Kidney epithelial cell (primary cell): ENCODE measurements around the gene PKNOX2. TPM values are rescaled to one million over a fixed set of nuclear protein-coding genes. Genes with fewer than 3 reads are reported as not detected.

Source experiments
- DNase-seq: peaks from one replicate; pipeline ENCODE4 v3.0.0-alpha.2; 2010; ENCODE audit warnings: low read depth
- H3K27me3 ChIP-seq: 2 replicates; pipeline ENCODE4 v1.6.0; 2011; ENCODE audit warnings: low read length; ENCODE audit not compliant: control insufficient read depth, insufficient read depth
- H3K36me3 ChIP-seq: 2 replicates; pipeline ENCODE4 v1.5.1; 2011; ENCODE audit warnings: low read length; ENCODE audit not compliant: control insufficient read depth, insufficient read depth
- H3K4me3 ChIP-seq: 2 replicates; pipeline ENCODE4 v1.5.1; 2011; ENCODE audit warnings: low read depth, mild to moderate bottlenecking, control low read depth, low read length
- CTCF ChIP-seq: IDR thresholded peaks from 2 replicates; pipeline ENCODE4 v1.5.1; 2011; ENCODE audit warnings: mild to moderate bottlenecking, moderate library complexity, low read length, control low read depth, inconsistent platforms; ENCODE audit not compliant: insufficient read depth, poor library complexity, severe bottlenecking
- total RNA-seq: library from RNA; depleted of rRNA; stranded (reverse); fragments of >200 nt; gene quantifications from 2 replicates; pipeline ENCODE4 v1.2.3, GENCODE V29; 2015

PKNOX2 gene
- total RNA-seq, 1 donor from 2014 or later = 0.42 TPM

DNA sequence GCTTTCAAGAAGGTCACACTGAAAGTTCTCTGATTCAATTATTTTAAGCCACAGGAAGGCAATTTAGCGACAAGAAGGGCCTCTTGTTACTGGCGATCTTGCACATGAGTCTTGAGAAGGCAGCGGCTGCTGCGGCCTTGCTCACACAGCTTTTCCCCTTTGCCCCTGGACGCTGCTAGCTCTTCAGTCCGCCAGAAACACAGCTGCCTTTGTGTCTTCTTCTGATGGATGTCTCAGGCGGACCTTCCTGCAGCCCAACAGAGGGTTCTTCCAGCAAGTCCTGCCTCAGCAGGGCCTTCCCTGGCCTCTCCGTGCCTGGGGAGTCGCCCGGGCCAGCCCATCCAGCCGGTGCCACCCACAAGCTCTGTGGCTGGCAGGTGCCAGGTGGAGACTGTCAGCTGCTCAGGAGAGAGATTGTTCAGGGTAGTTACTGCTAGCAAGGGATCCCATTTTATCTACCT, 59.4 kb downstream of the PKNOX2 start:
- no peak for TF ChIP-seq CTCF
- H3K36me3 ChIP-seq = no peaks in the 10 kb centered on the region
- no peak overlapping the region for H3K4me3 ChIP-seq
- peaks cover 5% of the 10 kb centered on the region for H3K27me3 ChIP-seq
- DNase-seq = no peak

DNA sequence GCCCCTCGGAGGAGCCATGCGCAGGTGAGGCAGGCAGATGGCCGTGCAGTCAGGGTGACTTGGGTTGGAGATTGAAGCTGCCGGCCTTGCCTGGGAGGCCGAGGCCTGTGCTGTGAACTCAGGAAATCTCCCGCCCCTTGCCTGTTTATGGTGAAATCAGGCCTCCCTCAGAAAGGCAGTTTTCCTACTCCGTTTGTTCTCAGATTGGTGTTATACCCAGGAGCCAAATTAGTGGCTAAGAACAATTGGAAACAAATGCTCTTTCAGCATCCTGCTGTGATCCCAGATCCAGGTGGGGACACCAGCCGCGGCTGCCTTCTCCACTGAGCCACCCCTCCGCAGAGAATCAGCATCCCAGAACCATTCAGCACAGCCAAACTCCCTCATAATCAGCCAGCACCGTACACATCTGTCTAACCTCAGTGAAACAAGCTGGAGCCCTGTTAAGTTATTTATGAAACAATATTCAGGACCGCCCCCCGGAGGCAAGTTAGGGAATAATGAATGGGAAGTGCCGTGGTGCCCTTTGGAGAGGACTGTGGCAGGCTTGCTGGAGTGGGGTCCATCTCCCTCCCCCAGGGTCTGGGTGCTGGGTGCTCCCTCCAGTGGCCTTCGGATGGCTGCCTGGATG, 60.0 kb downstream of the PKNOX2 start:
- Histone ChIP-seq H3K4me3 (no peak overlapping the region), H3K27me3 (peaks cover 5% of the 10 kb centered on the region), H3K36me3 (no peaks in the 10 kb centered on the region)
- DNase-seq = no peak
- peak; percentile 22 for TF ChIP-seq CTCF

- Histone ChIP-seq H3K36me3 (no peaks in the 10 kb centered on the region), H3K4me3 (no peak overlapping the region), H3K27me3 (peaks cover 5% of the 10 kb centered on the region)
- no peak for DNase-seq
- TF ChIP-seq CTCF = no peak
Measured at GRCh38 chr11:125225401-125225800, 60.9 kb downstream of the PKNOX2 start.

- Histone ChIP-seq H3K4me3 (no peak overlapping the region), H3K36me3 (no peaks in the 10 kb centered on the region), H3K27me3 (peaks cover 5% of the 10 kb centered on the region)
- no peak for TF ChIP-seq CTCF
- DNase-seq = no peak
Measured at GRCh38 chr11:125226031-125226430, 61.5 kb downstream of the PKNOX2 start.

DNA sequence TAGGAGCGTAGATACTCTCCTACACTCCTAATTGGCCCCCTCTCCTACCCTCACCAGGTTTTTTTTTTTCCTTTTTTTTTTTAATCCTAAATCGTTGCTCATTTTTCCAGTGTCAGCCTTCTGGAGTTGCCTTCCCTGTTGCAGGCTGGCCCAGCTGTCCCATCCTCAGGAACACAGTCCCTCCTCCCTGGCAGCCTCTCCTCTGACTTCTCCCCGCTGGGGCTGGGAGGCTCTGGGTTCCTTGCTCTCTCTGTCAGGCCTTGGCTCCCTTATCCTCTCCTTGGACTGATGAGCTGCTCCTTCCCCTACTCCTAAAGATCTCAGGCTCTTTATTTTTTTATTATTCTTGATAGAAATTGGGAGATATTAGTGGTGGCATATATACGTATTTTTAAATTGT, 62.2 kb downstream of the PKNOX2 start:
- no peaks in the 10 kb centered on the region for H3K36me3 ChIP-seq

More for the DNA sequence above, 62.2 kb downstream of the PKNOX2 start:
- no peak for TF ChIP-seq CTCF
- no peak for DNase-seq
- H3K27me3 ChIP-seq = peaks cover 5% of the 10 kb centered on the region
- H3K4me3 ChIP-seq = no peak overlapping the region
